HL-60/S4 treated with retinoic acid at 250 ng/mL for 4 days and 3 days (cell line): ENCODE measurements around the gene MYOF.
"Not testable (repeated sequence)": the region's sequence is repeated elsewhere in the genome, so short reads cannot be mapped to it uniquely, and the experiment has no call there.

Experiments
- in situ Hi-C: fragments of 300-500 bp; cut with MboI; formaldehyde crosslinking; loops from 2 replicates; pipeline ENCODE4 v1.7.0; 2022; ENCODE audit warnings: low sequenced_read_pairs

The MYOF gene

GRCh38 chr10:93300288-93300917 is 181.7 kb downstream of the MYOF start:
- in situ Hi-C loops = no loop called here

DNA sequence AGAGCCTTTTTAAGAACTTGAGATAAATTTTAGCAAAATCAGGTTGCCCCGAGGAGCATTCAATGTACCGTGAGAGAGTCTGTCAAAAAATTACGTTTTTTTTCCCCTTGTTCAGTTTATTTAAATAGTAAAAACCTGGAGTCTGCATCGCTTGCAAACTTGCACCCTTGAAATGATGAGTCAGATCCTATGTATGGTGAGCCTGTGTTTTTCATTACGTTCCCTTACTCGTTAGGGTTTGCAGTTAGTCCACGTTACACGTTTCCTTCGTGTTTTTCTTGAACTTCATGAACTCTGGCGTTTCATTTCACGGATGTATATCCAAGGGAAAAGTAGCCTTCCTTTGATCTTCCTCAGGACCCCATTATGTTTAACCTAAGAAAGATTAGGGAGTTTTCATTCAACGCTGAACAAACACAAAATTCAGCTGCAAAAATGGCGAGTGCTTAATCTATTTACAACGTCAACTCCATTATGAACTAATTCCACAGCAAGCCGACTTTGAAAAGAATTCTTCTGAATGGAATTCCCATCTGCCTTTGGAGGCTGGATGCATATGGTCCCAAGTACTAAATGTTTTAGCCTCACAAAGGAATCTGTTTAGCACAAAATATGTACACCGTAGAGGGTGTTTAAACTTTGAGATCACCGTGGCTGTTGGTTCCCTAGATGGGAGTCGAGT is 182.4 kb downstream of the MYOF start:
- in situ Hi-C loops = loop anchor here (10.0 kb wide), 1 partner anchor 185 kb away; no protein-coding TSS in a partner anchor

DNA sequence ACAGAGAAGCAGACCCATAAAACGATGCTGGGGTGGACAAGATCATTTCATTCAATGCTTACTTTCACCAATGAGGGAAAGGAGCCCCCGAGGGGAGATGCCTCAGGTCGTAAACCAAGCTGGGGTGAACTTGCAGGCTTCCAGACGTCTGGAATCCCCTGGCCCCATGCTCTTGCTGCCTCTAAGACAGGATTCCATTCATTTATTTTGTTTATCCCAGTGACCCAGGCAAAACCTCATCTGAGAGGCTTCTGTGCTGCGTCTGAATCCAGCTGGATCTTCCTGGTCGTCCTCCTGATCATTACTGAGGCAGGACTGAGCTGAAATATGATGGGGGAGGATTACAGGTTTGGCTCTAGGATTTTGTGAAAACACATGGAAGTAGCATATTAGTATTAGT is 182.9 kb downstream of the MYOF start:
- in situ Hi-C loops = loop anchor here (10.0 kb wide), 1 partner anchor 184 kb away; no protein-coding TSS in a partner anchor

DNA sequence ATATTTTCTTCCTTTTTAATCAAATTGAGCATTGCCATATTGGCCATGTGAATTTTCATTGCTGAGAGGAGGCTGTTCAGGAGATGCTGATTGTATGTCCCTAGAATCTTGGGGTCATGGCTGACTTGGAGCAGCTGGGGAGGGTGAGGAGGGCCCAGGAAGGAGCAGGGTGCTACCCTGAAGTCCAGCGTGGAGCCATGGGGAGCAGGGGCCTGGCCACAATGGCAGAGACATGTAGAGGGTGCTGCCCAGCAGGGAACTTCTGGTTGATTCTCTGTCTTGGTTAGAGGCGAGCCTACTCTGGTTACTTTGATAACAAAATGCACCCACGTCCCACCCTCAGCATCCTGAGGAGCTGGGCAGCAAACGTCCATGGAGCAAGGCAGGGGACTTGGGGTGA is 186.0 kb downstream of the MYOF start:
- in situ Hi-C loops = loop anchor here (10.0 kb wide), 1 partner anchor 181 kb away; no protein-coding TSS in a partner anchor

DNA sequence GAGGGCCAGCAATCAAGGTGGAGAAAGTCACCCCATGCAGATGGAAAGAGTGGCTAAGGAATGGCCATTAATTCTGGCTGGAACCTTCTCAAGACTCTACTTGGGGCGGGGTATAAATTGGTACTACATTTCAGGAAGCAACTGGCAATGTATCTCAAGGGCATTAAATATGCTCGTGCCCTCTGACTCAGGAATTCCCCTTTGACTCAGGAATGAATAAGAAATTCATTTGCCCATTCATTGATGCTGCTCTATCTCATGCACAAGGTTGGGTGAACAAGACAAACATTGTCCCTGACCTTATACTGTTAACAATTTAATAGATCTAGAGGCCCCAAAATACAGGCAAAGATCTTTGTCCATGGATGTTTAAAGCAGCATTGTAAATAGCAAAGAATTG is 188.1 kb downstream of the MYOF start:
- in situ Hi-C loops = loop anchor here (10.0 kb wide), 1 partner anchor 179 kb away; no protein-coding TSS in a partner anchor

DNA sequence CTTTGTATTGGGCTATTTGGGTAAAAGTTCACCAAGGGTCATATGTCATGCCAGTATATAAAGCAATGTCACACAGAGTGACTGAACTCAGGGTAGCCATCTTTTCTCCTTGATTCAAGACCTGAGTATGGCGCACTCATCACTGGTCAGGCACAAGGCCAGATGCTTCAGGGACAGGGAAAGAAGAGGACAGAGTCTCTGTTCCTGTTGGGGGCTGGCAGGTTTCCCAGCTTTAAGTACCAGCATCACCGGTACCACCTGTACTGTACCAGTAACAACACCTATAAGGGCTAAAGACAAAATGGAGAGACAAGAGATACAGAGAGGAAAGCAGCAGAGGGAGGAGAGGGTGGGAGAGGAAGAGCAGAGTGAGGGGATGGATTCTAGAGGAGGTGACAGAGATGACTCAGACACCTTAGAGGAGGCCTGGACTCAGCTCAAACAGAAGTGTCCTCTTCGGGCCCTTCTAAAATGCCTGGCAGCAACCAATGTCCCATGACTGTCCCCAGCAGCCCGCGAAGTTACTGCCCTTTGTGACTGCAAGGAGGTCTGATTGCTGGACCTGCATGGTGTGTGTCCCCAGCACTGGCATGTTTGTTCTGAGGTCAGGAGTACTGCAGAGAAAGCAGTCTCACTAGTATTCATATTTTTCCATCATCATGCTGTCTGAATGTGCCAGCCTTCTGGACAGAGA is 191.3 kb downstream of the MYOF start:
- in situ Hi-C loops = loop anchor here (10.0 kb wide), 1 partner anchor 176 kb away; no protein-coding TSS in a partner anchor

GRCh38 chr10:93288679-93289634 is 193.2 kb downstream of the MYOF start:
- in situ Hi-C loops = no loop called here

DNA sequence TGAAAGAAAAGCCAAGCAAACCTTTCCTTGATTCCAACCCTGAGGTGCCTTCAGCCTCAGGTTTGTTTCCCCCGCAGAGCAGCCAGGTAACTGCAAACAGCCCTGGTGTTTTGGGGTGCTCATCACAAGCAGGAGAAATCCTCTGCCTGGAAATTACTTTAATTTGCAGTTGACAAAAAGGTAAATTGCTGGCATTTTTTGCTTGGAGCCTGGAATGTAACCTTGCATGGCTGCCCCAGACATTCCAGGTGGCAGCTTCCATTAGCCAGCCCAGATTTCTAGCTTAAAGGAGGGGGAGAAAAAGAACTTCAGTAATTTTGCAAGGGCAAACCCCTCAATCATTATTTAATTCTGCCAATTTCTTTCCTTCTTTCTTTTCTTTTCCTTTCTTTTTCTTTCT is 194.4 kb downstream of the MYOF start:
- in situ Hi-C loops = no loop called here

DNA sequence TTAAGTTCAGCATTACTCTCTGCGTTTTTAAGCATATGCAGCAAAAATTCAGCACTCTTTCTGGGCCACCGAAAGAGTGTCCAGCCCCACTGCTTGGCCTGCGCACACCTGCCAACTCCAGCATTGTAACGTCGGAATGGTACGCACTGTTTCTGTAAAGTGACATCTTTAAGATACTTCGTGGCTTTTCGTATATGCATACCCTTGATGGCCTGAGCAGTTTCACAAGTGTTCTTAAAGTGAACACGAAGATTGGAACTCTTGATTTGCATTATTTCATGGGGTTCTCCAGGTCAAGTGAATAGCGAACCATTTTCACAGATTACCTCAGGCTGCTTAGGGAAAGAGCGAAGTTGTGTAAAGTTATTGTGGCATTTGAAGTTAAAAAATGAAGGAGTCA is 197.9 kb downstream of the MYOF start:
- in situ Hi-C loops = not testable (repeated sequence)

DNA sequence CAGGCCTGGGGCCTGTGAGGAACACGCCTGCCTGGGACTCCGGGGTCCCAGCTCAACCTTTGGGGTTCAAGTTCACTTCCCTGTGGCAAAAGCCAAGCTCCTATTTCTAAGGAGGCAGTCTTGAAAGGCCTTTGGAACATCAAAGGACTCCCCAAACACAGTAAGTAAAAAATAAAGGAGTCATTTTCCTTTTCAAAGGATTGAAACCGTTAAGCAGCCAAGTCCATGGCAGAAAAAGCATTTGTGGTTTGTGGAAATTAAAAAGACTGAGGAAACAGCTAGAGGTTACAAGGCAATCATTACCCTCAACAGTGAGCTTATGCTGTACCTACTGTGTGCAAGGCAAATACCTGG is 200.8 kb downstream of the MYOF start:
- in situ Hi-C loops = no loop called here

GRCh38 chr10:93280699-93281366 is 201.3 kb downstream of the MYOF start:
- in situ Hi-C loops = no loop called here

DNA sequence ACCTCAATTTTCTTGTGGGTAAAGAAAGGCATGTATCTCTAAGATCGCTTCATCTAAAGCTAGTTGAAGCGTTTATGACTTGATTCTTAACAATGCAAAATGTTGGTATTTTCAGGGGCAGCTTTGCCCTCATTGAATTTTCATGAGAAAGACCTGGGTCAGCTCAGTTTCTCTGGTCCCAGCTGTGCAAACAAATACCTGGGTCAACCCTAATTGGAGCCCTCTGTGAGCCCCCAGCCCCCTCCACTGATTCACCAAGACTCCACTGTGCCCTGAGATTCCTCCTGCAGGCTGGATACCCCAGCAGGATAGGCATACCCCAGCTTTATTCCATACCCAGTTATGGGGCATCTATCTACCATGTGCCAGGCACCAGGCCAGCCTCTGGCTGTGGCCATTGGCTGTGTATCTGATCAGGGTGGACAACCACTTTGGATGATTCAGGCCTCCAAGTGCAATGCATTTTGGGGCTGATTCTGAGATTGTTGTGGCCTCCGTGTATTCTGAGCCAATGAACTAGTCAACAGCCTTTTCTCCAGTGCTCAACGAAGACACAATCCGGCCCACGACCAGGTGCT is 201.9 kb downstream of the MYOF start:
- in situ Hi-C loops = no loop called here

DNA sequence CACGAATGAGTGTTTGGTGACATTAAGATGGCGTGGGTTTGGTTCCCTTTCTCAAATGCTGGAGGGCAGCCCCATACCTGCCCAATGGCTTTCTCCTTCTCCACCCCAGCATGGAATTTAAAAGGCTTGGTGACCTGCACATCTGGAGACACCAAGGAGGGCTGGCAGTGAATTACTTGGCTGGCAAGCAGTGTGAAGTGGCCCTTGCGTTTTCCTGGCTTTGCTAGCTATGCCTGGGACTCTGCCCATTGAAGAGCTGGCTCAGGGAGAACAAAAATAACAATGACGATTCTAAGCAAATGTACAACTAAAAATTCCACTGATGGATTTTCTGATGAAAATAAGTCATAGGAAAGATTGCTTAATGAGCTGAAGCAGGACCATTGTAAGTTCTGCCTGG is 204.8 kb downstream of the MYOF start:
- in situ Hi-C loops = no loop called here

- in situ Hi-C loops = no loop called here
These were observed 207.7 kb downstream of the MYOF start for GRCh38 chr10:93274419-93274818.

DNA sequence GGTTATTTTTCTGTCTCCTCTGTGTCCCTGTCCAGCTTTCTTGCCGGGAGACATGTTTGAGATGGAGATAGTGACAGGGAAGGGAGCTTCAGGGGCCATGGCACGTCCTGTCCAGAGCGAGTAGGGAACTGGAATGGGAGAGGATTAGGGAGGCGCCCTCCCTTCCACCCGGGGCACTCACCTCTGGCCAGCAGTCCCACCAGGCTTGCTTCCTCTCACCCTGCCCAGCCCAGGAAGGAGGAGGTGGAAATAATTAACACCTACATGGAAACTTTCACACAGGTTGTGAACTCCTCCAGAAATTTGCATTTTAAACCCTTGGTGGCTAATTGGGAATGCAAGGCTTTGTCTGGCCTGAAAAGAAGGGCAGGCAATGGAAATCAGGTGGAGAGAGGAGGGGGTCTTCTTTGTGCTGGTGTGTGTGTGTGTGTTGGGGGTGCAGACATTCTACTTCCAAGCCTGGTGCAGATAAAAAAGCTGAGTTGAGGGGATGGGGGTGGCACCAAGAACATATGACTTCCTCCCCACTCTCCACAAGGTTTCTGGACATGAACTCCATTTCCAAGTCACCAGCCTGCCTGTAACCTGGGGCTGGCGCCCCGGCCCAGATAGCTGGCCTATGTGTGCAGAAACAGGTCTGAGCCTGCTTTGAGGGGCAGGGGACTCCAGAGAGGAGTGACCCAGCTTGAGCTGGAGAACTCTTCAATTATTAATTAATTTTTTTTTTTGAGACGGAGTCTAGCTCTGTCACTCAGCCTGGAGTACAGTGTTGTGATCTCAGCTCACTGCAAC is 209.1 kb downstream of the MYOF start:
- in situ Hi-C loops = no loop called here

DNA sequence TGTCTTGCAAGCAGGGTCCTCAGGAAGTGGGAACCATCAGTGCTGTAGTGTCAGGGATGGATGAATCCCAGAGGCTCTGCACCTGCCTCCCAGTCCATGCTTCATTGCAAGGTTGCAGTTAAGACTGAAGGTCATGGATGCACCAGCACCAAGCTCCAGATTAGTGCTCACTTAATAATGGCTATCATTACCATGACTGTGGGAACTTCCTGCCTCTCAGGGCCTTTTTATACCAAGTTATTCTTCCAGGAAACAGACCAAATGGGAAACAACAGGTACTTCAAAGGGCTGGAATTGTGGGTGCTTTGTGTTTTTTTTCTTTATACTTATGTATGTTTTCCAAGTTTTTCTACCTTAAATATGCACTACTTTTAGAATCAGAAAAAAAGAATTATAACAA is 210.8 kb downstream of the MYOF start:
- in situ Hi-C loops = no loop called here

DNA sequence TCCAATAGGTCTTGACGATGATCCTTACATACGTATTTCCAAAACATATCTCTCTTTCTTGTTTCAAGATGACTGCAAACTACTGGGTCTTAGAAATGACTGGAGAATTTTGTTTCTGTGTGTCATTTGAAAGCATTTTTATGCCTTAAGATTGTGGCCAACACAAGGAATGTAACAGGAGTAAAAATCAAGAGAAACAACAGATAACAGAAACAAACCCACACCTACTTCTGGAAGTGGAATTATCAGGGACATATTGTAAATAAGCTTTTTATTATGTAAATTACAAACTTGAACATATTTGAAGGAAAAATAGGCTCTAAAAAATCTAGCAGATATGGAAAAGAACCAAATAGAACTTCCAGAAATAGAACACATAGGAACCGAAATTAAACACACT is 212.9 kb downstream of the MYOF start:
- in situ Hi-C loops = no loop called here

DNA sequence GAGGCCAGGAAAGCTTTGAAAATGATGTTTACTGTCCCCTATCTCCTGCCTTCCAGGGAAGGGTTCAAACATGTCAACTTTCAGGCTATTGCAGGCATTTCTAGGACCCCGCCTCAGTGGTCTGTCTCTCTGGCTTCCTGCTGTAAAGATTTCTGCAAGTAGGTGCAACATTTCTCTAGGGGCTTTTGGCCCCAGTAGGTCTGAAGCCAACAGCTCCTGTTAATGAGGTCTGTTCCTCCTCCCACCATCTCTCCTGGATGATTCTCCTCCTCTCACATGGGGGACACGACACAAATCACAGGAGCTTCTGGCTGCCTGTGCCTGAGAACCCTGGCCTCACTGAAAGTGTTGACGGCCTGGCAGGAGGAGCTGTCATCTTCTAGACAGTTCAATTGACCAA is 214.1 kb downstream of the MYOF start:
- in situ Hi-C loops = no loop called here

DNA sequence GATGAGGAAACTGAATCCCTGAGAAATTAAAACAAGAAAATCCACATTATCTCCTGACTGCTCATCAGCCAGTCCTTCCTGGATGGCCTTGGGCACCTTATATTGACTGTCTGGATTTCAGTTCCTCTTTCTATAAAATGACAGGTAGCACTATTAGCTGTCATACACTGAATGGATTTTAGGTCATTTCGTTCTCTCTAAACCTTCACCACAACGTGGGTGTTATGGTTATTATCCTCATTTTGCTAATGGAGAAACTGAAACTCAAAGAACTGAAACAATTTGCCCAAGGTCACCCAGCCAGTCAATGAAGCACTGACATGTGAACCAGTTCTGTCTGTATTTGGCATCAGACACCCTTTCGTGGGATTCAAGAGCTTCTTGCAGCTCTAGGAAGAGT is 214.6 kb downstream of the MYOF start:
- in situ Hi-C loops = no loop called here
